HG03103 (cell line): Measurements from ENCODE around the gene CHST11.
"Not testable (repeated sequence)": the region's sequence is repeated elsewhere in the genome, so short reads cannot be mapped to it uniquely, and the experiment has no call there.

Experiments used
- ATAC-seq: cut with Tn5 transposase; IDR thresholded peaks from one replicate; pipeline ENCODE4 v1.9.1; 2021; ENCODE audit warnings: low read depth; ENCODE audit not compliant: unreplicated experiment

CHST11 gene

GRCh38 chr12:104549815-104550480, 93.2 kb downstream of the CHST11 start:
- ATAC-seq: no peak

- no peak for ATAC-seq
Observed at GRCh38 chr12:104551313-104551931, 94.7 kb downstream of the CHST11 start.

- ATAC-seq: no peak
Observed at GRCh38 chr12:104553421-104553820, 96.7 kb downstream of the CHST11 start.

- ATAC-seq: no peak
Observed at GRCh38 chr12:104555648-104556047, 98.9 kb downstream of the CHST11 start.

GRCh38 chr12:104557488-104558195, 100.9 kb downstream of the CHST11 start:
- no peak for ATAC-seq

- ATAC-seq: no peak
Observed at GRCh38 chr12:104560881-104561280, 104.1 kb downstream of the CHST11 start.

- no peak for ATAC-seq
Observed at GRCh38 chr12:104562763-104563162, 106.0 kb downstream of the CHST11 start.

GRCh38 chr12:104564662-104565061, 107.9 kb downstream of the CHST11 start:
- not testable (repeated sequence) for ATAC-seq

- no peak for ATAC-seq
Observed at GRCh38 chr12:104565606-104566243, 109.0 kb downstream of the CHST11 start.

GRCh38 chr12:104566244-104566993, 109.7 kb downstream of the CHST11 start:
- ATAC-seq: no peak

- no peak for ATAC-seq
Observed at GRCh38 chr12:104567832-104568486, 111.2 kb downstream of the CHST11 start.

- ATAC-seq: no peak
Observed at GRCh38 chr12:104568487-104568868, 111.7 kb downstream of the CHST11 start.

- ATAC-seq: no peak
Observed at GRCh38 chr12:104568935-104569334, 112.2 kb downstream of the CHST11 start.

GRCh38 chr12:104569346-104570173, 112.8 kb downstream of the CHST11 start:
- peak; percentile 68 for ATAC-seq

- peak; percentile 7 for ATAC-seq
Observed at GRCh38 chr12:104570174-104570907, 113.6 kb downstream of the CHST11 start.

- no peak for ATAC-seq
Observed at GRCh38 chr12:104571328-104571727, 114.6 kb downstream of the CHST11 start.

GRCh38 chr12:104574353-104574752, 117.6 kb downstream of the CHST11 start:
- not testable (repeated sequence) for ATAC-seq

- ATAC-seq: not testable (repeated sequence)
Observed at GRCh38 chr12:104574758-104575157, 118.0 kb downstream of the CHST11 start.
